ENCODE data around the gene SPTBN5. TPM values are rescaled to one million over a fixed set of nuclear protein-coding genes. Genes with fewer than 3 reads are reported as not detected.

Gene SPTBN5
- total and polyA plus RNA-seq, 2 experiments from 2014 or later: 0.57 to 1.1 TPM

DNA sequence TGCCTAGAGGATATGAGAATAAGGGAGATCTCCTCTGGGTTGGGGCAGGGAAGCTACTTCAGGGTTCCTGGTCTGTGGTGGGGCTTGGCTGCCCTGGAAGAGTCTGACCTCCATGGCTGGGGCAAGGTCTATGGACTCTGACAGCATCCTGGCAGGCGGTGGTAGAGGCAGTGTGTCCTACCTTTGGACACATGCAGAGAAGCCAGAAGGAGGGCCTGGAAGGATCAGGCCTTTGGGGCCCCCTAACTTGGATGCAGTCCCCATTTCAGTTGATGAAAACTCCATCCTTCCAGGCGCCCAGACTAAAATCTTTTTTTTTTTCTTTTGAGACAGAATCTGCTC is 10.4 kb downstream of the SPTBN5 start:
- no peaks in the 10 kb centered on the region for H3K9me2 ChIP-seq (ENCODE audit: insufficient read depth)
- 0 out of 2 replicates have a peak, but pooled peaks cover 4% of the 10 kb centered on the region for H3F3A ChIP-seq (replicated peaks; ENCODE audit: low read depth)
- Mint-ChIP-seq H3K36me3 (ENCODE audit: low read depth) (no peaks in the 10 kb centered on the region; the same call in 2 of the 3 replicates), H3K9me3 (no peaks in the 10 kb centered on the region; the same call in 2 of the 3 replicates), H3K27me3 (ENCODE audit: insufficient read depth, low read depth, poor library complexity) (peaks cover 35% of the 10 kb centered on the region), H3K27ac (no peak overlapping the region), H3K4me1 (peaks cover 10% of the 10 kb centered on the region), H3K4me3 (no peak overlapping the region)
- DNase-seq (ENCODE audit: low spot score) (no peak), ATAC-seq (no peak)
- peaks cover 31% of the 10 kb centered on the region for H3K27me3 ChIP-seq (ENCODE audit: insufficient read depth)
- no peak overlapping the region for H2AFZ ChIP-seq
- H3K27ac ChIP-seq (ENCODE audit: low read depth): no peak overlapping the region
- TF ChIP-seq CREB1 (CRISPR knock-in tag; IDR thresholded peaks at IDR 0.05; ENCODE audit: low read depth) (no peak), STAT1 (IDR thresholded peaks at IDR 0.05; ENCODE audit: unreplicated experiment) (no peak), EZH2phosphoT487 (IDR thresholded peaks at IDR 0.05; ENCODE audit: unreplicated experiment) (no peak), NANOG (IDR thresholded peaks at IDR 0.05; ENCODE audit: borderline replicate concordance) (no peak), JUNB (IDR thresholded peaks at IDR 0.05; ENCODE audit: unreplicated experiment) (no peak), ZNF331 (CRISPR knock-in tag; IDR thresholded peaks at IDR 0.05; ENCODE audit: low read depth) (no peak), ZNF114 (CRISPR knock-in tag; IDR thresholded peaks at IDR 0.05) (no peak), POLR2AphosphoS5 (IDR thresholded peaks at IDR 0.05; ENCODE audit: low read depth) (no peak), EZH2 (IDR thresholded peaks at IDR 0.05; ENCODE audit: low read depth, unreplicated experiment) (no peak)
- TF ChIP-seq, protein P1, sequence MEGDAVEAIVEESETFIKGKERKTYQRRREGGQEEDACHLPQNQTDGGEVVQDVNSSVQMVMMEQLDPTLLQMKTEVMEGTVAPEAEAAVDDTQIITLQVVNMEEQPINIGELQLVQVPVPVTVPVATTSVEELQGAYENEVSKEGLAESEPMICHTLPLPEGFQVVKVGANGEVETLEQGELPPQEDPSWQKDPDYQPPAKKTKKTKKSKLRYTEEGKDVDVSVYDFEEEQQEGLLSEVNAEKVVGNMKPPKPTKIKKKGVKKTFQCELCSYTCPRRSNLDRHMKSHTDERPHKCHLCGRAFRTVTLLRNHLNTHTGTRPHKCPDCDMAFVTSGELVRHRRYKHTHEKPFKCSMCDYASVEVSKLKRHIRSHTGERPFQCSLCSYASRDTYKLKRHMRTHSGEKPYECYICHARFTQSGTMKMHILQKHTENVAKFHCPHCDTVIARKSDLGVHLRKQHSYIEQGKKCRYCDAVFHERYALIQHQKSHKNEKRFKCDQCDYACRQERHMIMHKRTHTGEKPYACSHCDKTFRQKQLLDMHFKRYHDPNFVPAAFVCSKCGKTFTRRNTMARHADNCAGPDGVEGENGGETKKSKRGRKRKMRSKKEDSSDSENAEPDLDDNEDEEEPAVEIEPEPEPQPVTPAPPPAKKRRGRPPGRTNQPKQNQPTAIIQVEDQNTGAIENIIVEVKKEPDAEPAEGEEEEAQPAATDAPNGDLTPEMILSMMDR (conservative IDR thresholded peaks at IDR 0.05; ENCODE audit: low read depth in 2 of 2): no peak
- TF ChIP-seq, protein P2, sequence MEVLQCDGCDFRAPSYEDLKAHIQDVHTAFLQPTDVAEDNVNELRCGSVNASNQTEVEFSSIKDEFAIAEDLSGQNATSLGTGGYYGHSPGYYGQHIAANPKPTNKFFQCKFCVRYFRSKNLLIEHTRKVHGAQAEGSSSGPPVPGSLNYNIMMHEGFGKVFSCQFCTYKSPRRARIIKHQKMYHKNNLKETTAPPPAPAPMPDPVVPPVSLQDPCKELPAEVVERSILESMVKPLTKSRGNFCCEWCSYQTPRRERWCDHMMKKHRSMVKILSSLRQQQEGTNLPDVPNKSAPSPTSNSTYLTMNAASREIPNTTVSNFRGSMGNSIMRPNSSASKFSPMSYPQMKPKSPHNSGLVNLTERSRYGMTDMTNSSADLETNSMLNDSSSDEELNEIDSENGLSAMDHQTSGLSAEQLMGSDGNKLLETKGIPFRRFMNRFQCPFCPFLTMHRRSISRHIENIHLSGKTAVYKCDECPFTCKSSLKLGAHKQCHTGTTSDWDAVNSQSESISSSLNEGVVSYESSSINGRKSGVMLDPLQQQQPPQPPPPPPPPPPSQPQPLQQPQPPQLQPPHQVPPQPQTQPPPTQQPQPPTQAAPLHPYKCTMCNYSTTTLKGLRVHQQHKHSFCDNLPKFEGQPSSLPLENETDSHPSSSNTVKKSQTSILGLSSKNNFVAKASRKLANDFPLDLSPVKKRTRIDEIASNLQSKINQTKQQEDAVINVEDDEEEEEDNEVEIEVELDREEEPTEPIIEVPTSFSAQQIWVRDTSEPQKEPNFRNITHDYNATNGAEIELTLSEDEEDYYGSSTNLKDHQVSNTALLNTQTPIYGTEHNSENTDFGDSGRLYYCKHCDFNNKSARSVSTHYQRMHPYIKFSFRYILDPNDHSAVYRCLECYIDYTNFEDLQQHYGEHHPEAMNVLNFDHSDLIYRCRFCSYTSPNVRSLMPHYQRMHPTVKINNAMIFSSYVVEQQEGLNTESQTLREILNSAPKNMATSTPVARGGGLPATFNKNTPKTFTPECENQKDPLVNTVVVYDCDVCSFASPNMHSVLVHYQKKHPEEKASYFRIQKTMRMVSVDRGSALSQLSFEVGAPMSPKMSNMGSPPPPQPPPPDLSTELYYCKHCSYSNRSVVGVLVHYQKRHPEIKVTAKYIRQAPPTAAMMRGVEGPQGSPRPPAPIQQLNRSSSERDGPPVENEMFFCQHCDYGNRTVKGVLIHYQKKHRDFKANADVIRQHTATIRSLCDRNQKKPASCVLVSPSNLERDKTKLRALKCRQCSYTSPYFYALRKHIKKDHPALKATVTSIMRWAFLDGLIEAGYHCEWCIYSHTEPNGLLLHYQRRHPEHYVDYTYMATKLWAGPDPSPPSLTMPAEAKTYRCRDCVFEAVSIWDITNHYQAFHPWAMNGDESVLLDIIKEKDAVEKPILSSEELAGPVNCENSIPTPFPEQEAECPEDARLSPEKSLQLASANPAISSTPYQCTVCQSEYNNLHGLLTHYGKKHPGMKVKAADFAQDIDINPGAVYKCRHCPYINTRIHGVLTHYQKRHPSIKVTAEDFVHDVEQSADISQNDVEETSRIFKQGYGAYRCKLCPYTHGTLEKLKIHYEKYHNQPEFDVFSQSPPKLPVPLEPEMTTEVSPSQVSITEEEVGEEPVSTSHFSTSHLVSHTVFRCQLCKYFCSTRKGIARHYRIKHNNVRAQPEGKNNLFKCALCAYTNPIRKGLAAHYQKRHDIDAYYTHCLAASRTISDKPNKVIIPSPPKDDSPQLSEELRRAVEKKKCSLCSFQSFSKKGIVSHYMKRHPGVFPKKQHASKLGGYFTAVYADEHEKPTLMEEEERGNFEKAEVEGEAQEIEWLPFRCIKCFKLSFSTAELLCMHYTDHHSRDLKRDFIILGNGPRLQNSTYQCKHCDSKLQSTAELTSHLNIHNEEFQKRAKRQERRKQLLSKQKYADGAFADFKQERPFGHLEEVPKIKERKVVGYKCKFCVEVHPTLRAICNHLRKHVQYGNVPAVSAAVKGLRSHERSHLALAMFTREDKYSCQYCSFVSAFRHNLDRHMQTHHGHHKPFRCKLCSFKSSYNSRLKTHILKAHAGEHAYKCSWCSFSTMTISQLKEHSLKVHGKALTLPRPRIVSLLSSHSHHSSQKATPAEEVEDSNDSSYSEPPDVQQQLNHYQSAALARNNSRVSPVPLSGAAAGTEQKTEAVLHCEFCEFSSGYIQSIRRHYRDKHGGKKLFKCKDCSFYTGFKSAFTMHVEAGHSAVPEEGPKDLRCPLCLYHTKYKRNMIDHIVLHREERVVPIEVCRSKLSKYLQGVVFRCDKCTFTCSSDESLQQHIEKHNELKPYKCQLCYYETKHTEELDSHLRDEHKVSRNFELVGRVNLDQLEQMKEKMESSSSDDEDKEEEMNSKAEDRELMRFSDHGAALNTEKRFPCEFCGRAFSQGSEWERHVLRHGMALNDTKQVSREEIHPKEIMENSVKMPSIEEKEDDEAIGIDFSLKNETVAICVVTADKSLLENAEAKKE (CRISPR knock-in tag; IDR thresholded peaks at IDR 0.05): no peak
- TF ChIP-seq, protein P3, sequence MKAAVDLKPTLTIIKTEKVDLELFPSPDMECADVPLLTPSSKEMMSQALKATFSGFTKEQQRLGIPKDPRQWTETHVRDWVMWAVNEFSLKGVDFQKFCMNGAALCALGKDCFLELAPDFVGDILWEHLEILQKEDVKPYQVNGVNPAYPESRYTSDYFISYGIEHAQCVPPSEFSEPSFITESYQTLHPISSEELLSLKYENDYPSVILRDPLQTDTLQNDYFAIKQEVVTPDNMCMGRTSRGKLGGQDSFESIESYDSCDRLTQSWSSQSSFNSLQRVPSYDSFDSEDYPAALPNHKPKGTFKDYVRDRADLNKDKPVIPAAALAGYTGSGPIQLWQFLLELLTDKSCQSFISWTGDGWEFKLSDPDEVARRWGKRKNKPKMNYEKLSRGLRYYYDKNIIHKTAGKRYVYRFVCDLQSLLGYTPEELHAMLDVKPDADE (IDR thresholded peaks at IDR 0.05): no peak
- TF ChIP-seq, protein P4, sequence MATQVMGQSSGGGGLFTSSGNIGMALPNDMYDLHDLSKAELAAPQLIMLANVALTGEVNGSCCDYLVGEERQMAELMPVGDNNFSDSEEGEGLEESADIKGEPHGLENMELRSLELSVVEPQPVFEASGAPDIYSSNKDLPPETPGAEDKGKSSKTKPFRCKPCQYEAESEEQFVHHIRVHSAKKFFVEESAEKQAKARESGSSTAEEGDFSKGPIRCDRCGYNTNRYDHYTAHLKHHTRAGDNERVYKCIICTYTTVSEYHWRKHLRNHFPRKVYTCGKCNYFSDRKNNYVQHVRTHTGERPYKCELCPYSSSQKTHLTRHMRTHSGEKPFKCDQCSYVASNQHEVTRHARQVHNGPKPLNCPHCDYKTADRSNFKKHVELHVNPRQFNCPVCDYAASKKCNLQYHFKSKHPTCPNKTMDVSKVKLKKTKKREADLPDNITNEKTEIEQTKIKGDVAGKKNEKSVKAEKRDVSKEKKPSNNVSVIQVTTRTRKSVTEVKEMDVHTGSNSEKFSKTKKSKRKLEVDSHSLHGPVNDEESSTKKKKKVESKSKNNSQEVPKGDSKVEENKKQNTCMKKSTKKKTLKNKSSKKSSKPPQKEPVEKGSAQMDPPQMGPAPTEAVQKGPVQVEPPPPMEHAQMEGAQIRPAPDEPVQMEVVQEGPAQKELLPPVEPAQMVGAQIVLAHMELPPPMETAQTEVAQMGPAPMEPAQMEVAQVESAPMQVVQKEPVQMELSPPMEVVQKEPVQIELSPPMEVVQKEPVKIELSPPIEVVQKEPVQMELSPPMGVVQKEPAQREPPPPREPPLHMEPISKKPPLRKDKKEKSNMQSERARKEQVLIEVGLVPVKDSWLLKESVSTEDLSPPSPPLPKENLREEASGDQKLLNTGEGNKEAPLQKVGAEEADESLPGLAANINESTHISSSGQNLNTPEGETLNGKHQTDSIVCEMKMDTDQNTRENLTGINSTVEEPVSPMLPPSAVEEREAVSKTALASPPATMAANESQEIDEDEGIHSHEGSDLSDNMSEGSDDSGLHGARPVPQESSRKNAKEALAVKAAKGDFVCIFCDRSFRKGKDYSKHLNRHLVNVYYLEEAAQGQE (IDR thresholded peaks at IDR 0.05; ENCODE audit: unreplicated experiment): no peak
- H3K4me1 ChIP-seq (ENCODE audit: insufficient read depth): no peaks in the 10 kb centered on the region
- no peak overlapping the region for H3K4me3 ChIP-seq
- H4K20me1 ChIP-seq (replicated peaks; ENCODE audit: insufficient read depth): no peaks in the 10 kb centered on the region
- H3K79me2 ChIP-seq (replicated peaks; ENCODE audit: insufficient read depth): no peaks in the 10 kb centered on the region
- H3K4me2 ChIP-seq: no peak overlapping the region
- H3K36me3 ChIP-seq (ENCODE audit: insufficient read depth): no peaks in the 10 kb centered on the region
